Loucy (cell line): Measurements from ENCODE around the gene ZFP1.

Experiments used
- CTCF ChIP-seq: fragments of 200-600 bp; sonication (generic); conservative IDR thresholded peaks from 2 replicates; pipeline ENCODE4 v1.5.1; 2014; ENCODE audit warnings: mild to moderate bottlenecking, antibody characterized with exemption, low read length
- EZH2phosphoT487 ChIP-seq: fragments of 200-600 bp; IDR thresholded peaks from 2 replicates; pipeline ENCODE4 v1.6.1; 2018; ENCODE audit warnings: antibody characterized with exemption, mild to moderate bottlenecking, moderate library complexity, borderline replicate concordance

- TF ChIP-seq CTCF (no peak), EZH2phosphoT487 (no peak)
Observed at GRCh38 chr16:75209944-75210343, 61.6 kb downstream of the ZFP1 start.
